ENCODE data around the gene FILIP1. TPM values are rescaled to one million over a fixed set of nuclear protein-coding genes. Genes with fewer than 3 reads are reported as not detected.
A peak's percentile ranks its signal among the peaks of the same experiment; 100 is the strongest.

FILIP1 gene
- total RNA-seq, 4 donors from 2014 or later, result 57.5 to 123 (median 93.8) TPM

DNA sequence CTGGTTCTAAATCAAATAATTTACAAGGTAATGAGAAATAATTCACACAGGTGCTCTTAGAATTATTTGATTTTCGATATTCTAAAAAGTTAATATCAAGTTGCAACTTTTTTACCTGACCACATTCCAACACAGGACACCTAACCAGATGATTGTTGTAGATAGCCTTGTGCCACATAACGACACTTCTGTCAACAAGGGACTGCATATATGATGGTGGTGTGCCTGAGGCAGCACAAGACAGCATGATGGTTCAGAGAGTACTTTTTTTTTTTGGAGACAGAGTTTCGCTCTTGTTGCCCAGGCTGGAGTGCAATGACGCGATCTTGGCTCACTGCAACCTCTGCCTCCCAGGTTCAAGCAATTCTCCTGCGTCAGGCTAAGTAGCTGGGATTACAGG lies 142.8 kb downstream of the FILIP1 start:
- DNase-seq, result no peak
- intact Hi-C loops (cut with DNase I; ENCODE audit: low total_unique reads), result no loop called here

DNA sequence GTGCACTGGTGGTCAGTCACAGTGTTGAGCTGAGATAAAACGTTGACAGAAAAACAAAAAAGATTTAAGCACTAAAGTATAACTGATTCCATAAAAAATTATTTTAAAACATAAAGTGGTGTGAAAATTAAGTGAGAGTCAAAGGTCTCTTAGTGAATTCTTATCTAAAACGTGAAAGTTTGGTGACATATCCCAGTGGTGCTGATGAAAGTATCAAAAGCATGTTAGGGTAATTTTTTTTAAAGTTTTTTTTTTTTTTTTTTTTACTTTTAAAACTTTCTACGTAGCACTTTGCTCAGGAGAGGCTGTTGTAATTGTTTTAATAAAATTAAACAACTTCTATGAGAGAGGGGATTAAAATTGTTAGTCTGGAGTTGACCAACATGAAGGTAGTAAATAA lies 143.4 kb downstream of the FILIP1 start:
- Histone ChIP-seq H3K4me3 (peak overlapping the region in 2 of 4 donors; percentile 16 to 26), H3K4me1 (peaks cover 0 to 7% of the 10 kb centered on the region in 2 donors), H3K27me3 (no peaks in the 10 kb centered on the region), H3K27ac (peak overlapping the region in 3 of 4 donors; percentile 20 to 51 (median 30)), H3K9me3 (no peaks in the 10 kb centered on the region), H3K36me3 (peaks cover 0 to 21% of the 10 kb centered on the region in 2 donors)
- TF ChIP-seq POLR2A (IDR thresholded peaks at IDR 0.05), result no peak
- TF ChIP-seq, protein P1, sequence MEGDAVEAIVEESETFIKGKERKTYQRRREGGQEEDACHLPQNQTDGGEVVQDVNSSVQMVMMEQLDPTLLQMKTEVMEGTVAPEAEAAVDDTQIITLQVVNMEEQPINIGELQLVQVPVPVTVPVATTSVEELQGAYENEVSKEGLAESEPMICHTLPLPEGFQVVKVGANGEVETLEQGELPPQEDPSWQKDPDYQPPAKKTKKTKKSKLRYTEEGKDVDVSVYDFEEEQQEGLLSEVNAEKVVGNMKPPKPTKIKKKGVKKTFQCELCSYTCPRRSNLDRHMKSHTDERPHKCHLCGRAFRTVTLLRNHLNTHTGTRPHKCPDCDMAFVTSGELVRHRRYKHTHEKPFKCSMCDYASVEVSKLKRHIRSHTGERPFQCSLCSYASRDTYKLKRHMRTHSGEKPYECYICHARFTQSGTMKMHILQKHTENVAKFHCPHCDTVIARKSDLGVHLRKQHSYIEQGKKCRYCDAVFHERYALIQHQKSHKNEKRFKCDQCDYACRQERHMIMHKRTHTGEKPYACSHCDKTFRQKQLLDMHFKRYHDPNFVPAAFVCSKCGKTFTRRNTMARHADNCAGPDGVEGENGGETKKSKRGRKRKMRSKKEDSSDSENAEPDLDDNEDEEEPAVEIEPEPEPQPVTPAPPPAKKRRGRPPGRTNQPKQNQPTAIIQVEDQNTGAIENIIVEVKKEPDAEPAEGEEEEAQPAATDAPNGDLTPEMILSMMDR (IDR thresholded peaks at IDR 0.05 in 4 of 5, conservative IDR thresholded peaks at IDR 0.05 in 1 of 5), result no peak
- ATAC-seq, result no peak
- DNase-seq, result no peak
- in situ Hi-C loops (cut with MboI; ENCODE audit: low sequenced_read_pairs in 4 of 4), result no loop called here
- intact Hi-C loops (cut with DNase I; ENCODE audit: low total_unique reads), result no loop called here

More for the DNA sequence above, 142.8 kb downstream of the FILIP1 start:
- TF ChIP-seq, protein P1 (IDR thresholded peaks at IDR 0.05 in 4 of 5, conservative IDR thresholded peaks at IDR 0.05 in 1 of 5), result no peak
- TF ChIP-seq POLR2A (IDR thresholded peaks at IDR 0.05), result no peak
- Histone ChIP-seq H3K27ac (no peak overlapping the region), H3K9me3 (no peaks in the 10 kb centered on the region), H3K4me1 (peaks cover 0 to 7% of the 10 kb centered on the region in 2 donors), H3K36me3 (peaks cover 0 to 21% of the 10 kb centered on the region in 2 donors), H3K27me3 (no peaks in the 10 kb centered on the region), H3K4me3 (no peak overlapping the region)
- no peak for ATAC-seq
- in situ Hi-C loops (cut with MboI; ENCODE audit: low sequenced_read_pairs in 4 of 4), result no loop called here

DNA sequence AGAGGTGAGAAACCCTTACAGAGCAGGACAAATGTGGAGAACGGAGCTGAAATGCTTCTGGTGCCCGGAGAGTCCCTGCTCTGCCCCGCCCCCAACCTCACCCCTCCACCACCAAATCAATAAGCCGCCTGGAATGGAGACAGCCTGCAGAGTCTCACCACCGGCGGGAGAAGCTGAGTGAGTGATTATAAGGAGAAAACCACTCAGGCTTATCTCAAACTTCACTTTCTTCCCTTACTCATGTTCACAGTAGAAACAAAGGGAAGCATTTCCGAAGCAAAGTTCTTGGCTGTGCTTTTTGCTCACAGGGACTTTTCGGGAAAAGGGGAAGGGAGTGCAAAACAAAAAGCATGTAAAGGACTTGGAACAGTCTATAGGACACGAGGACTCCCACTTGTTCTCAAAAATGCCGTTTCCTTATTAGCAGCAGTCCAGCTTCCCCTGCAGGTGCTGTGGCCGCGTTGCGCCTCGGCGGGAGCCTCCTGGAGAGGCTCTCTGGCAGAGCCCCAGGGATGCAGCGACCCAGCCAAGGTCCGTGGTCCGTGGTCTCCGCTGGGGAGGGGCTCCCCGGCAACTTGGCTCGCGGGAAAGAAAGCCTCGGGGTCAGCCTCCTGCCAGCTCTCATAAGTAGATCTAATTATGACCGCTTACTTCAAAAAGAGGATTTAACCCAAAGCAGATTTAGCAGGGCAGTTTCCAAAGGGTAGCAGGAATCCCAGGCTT lies 144.2 kb downstream of the FILIP1 start:
- Histone ChIP-seq H3K27ac (peak overlapping the region; percentile 20 to 51 (median 38)), H3K27me3 (no peaks in the 10 kb centered on the region), H3K4me1 (peaks cover 0 to 7% of the 10 kb centered on the region in 2 donors), H3K9me3 (no peaks in the 10 kb centered on the region), H3K36me3 (peaks cover 0 to 21% of the 10 kb centered on the region in 2 donors), H3K4me3 (peak overlapping the region; percentile 16 to 32 (median 26))
- intact Hi-C loops (cut with DNase I; ENCODE audit: low total_unique reads) (no loop called here), in situ Hi-C loops (cut with MboI; ENCODE audit: low sequenced_read_pairs in 4 of 4) (no loop called here)
- TF ChIP-seq, protein P1 (IDR thresholded peaks at IDR 0.05 in 4 of 5, conservative IDR thresholded peaks at IDR 0.05 in 1 of 5), result no peak
- TF ChIP-seq POLR2A (IDR thresholded peaks at IDR 0.05), result no peak
- DNase-seq (no peak), ATAC-seq (peak; percentile 36 to 41)

DNA sequence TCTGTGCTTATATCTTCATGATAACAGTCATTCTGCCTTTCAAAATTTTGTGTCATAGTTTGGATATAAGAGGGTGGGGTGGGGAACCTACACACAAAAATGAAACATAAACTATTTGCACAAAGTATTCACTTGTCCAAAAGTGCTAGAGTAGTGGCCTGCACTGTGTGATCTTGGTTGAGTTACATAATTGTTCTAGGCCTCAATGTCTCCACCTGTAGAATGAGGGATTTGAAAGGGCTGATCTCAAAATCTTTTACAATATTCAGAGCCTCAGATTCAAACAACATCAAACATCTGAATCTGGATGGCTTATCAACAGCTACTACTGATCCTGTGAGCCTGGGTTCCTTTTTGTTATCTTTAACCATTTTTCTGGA lies 144.7 kb downstream of the FILIP1 start:
- DNase-seq, result no peak
- no peak for TF ChIP-seq POLR2A (IDR thresholded peaks at IDR 0.05)
- TF ChIP-seq, protein P1 (IDR thresholded peaks at IDR 0.05 in 4 of 5, conservative IDR thresholded peaks at IDR 0.05 in 1 of 5), result no peak
- intact Hi-C loops (cut with DNase I; ENCODE audit: low total_unique reads) (no loop called here), in situ Hi-C loops (cut with MboI; ENCODE audit: low sequenced_read_pairs in 4 of 4) (no loop called here)
- H3K9me3 ChIP-seq, result no peaks in the 10 kb centered on the region
- no peaks in the 10 kb centered on the region for H3K27me3 ChIP-seq
- peaks cover 0 to 21% of the 10 kb centered on the region in 2 donors for H3K36me3 ChIP-seq
- peaks cover 0 to 7% of the 10 kb centered on the region in 2 donors for H3K4me1 ChIP-seq
- no peak for ATAC-seq
- no peak overlapping the region for H3K4me3 ChIP-seq
- H3K27ac ChIP-seq, result peak overlapping the region in 2 of 4 donors; percentile 45 to 51
